Endothelial cell of umbilical vein (primary cell): ENCODE measurements around the gene SPAG17.

ENCODE experiments used
- EZH2 ChIP-seq: IDR thresholded peaks from 2 replicates; pipeline ENCODE4 v1.6.1; 2012; ENCODE audit warnings: borderline replicate concordance, low read depth, mild to moderate bottlenecking, moderate library complexity, low read length, inconsistent platforms; ENCODE audit not compliant: severe bottlenecking
- JUN ChIP-seq: IDR thresholded peaks from 2 replicates; pipeline ENCODE4 v1.6.1; 2011; ENCODE audit warnings: borderline replicate concordance, low read depth; ENCODE audit not compliant: insufficient read length, insufficient read depth
- MYC ChIP-seq: IDR thresholded peaks from one replicate; pipeline ENCODE4 v1.6.1; 2011; ENCODE audit warnings: mild to moderate bottlenecking, low read depth, low read length
- POLR2A ChIP-seq: IDR thresholded peaks from 2 replicates; pipeline ENCODE4 v1.6.1; 2012; ENCODE audit warnings: low read depth, mild to moderate bottlenecking, control low read depth, low read length
- POLR2AphosphoS5 ChIP-seq: IDR thresholded peaks from 2 replicates; pipeline ENCODE4 v1.6.1; 2012; ENCODE audit warnings: low read depth, mild to moderate bottlenecking, control low read depth, low read length, moderate library complexity; ENCODE audit not compliant: insufficient read depth
- TF ChIP-seq, protein P1 (sequence below): IDR thresholded peaks from 2 replicates; pipeline ENCODE4 v1.6.1; 2011; ENCODE audit not compliant: insufficient read depth, insufficient read length
- TF ChIP-seq, protein P2 (sequence below), 2 donors: IDR thresholded peaks; 1 replicate in 1 of 2; 2 replicates in 1 of 2; pipeline ENCODE4 v1.5.1; 2011; ENCODE audit warnings: low read length in 2 of 2, mild to moderate bottlenecking in 2 of 2, moderate library complexity in 2 of 2, control low read depth in 1 of 2, inconsistent platforms in 1 of 2, low read depth in 1 of 2; ENCODE audit not compliant: insufficient read depth in 1 of 2; ENCODE audit errors: extremely low read depth in 1 of 2

DNA sequence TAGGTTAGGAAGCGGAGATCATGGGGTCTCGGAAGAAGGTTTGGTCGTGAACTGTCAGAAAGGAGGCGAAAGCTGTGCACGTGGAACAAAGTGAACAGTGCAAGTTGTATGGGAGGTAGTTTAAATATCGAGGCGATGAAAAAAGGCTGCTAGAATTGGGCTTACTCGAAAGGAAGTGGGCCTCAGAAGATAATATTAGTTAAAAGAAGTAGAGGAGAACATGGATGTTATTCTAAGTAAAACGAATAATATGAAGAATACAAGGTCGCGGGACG is 254.9 kb downstream of the SPAG17 start:
- no peak for TF ChIP-seq POLR2A
- TF ChIP-seq, protein P1, sequence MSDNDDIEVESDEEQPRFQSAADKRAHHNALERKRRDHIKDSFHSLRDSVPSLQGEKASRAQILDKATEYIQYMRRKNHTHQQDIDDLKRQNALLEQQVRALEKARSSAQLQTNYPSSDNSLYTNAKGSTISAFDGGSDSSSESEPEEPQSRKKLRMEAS, result peak; percentile 12
- no peak for TF ChIP-seq MYC
- TF ChIP-seq POLR2AphosphoS5, result no peak
- TF ChIP-seq, protein P2, sequence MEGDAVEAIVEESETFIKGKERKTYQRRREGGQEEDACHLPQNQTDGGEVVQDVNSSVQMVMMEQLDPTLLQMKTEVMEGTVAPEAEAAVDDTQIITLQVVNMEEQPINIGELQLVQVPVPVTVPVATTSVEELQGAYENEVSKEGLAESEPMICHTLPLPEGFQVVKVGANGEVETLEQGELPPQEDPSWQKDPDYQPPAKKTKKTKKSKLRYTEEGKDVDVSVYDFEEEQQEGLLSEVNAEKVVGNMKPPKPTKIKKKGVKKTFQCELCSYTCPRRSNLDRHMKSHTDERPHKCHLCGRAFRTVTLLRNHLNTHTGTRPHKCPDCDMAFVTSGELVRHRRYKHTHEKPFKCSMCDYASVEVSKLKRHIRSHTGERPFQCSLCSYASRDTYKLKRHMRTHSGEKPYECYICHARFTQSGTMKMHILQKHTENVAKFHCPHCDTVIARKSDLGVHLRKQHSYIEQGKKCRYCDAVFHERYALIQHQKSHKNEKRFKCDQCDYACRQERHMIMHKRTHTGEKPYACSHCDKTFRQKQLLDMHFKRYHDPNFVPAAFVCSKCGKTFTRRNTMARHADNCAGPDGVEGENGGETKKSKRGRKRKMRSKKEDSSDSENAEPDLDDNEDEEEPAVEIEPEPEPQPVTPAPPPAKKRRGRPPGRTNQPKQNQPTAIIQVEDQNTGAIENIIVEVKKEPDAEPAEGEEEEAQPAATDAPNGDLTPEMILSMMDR (IDR thresholded peaks at IDR 0.05; ENCODE audit: extremely low read depth in 1 of 2, insufficient read depth in 1 of 2, low read depth in 1 of 2, low read length in 2 of 2), result no peak
- TF ChIP-seq EZH2, result no peak
- TF ChIP-seq JUN, result no peak
